GM12892 (cell line): ENCODE data around the gene SRF.

ENCODE experiments used
- POLR2A ChIP-seq: IDR thresholded peaks from 2 replicates; pipeline ENCODE4 v1.6.1; 2011; ENCODE audit warnings: low read depth, low read length, control low read depth
- POLR2AphosphoS5 ChIP-seq: IDR thresholded peaks from 2 replicates; pipeline ENCODE4 v1.6.1; 2011; ENCODE audit warnings: low read depth, low read length, control low read depth
- TAF1 ChIP-seq: IDR thresholded peaks from 2 replicates; pipeline ENCODE4 v1.6.1; 2011; ENCODE audit warnings: low read depth, mild to moderate bottlenecking, control low read depth, low read length, borderline replicate concordance

GRCh38 chr6:43150051-43150751 lies 20.9 kb upstream of the SRF start:
- TF ChIP-seq POLR2A (no peak), POLR2AphosphoS5 (no peak), TAF1 (no peak)
